Measurements from ENCODE around the gene CLIP1. TPM values are rescaled to one million over a fixed set of nuclear protein-coding genes. Genes with fewer than 3 reads are reported as not detected.

Gene CLIP1
- polyA plus RNA-seq, 1 donor (not counting 4 experiments of a cell fraction or from before 2014, with no cell fraction given): 54.0 TPM

GRCh38 chr12:122427403-122427802 lies 4.9 kb upstream of the CLIP1 start:
- DNase-seq (ENCODE audit: low read depth, low spot score) (no peak), FAIRE-seq (no peak)
- Histone ChIP-seq H3K79me2 (ENCODE audit: control insufficient read depth, insufficient read depth, low read length) (no peaks in the 10 kb centered on the region), H3K4me1 (ENCODE audit: control insufficient read depth, extremely low read depth, insufficient read depth, low read length) (peaks cover 10% of the 10 kb centered on the region), H3K9me3 (ENCODE audit: control insufficient read depth, low read depth, low read length) (no peaks in the 10 kb centered on the region), H3K36me3 (ENCODE audit: control insufficient read depth in 2 of 2, extremely low read depth in 1 of 2, insufficient read depth in 2 of 2, low read length in 2 of 2) (no peaks in the 10 kb centered on the region), H2AFZ (ENCODE audit: control insufficient read depth, low read length) (no peak overlapping the region), H3K4me2 (ENCODE audit: control insufficient read depth, extremely low read depth, insufficient read depth, low read depth, low read length) (no peak overlapping the region), H3K27ac (ENCODE audit: control insufficient read depth, insufficient read depth, low read length) (no peak overlapping the region), H3K9me1 (ENCODE audit: control insufficient read depth, extremely low read depth, insufficient read depth, low read length) (no peaks in the 10 kb centered on the region), H3K9ac (ENCODE audit: control insufficient read depth, extremely low read depth, insufficient read depth, low read length) (no peak overlapping the region), H3K27me3 (ENCODE audit: control insufficient read depth, extremely low read depth, insufficient read depth, low read length) (no peaks in the 10 kb centered on the region), H3K4me3 (ENCODE audit: control insufficient read depth in 2 of 3, extremely low read depth in 1 of 3, insufficient read depth in 2 of 3, low read depth in 1 of 3, low read length in 3 of 3) (no peak overlapping the region), H4K20me1 (ENCODE audit: control insufficient read depth, extremely low read depth, insufficient read depth, low read length) (no peaks in the 10 kb centered on the region)
- TF ChIP-seq CTCF (optimal IDR thresholded peaks at IDR 0.05 in 1 of 3, IDR thresholded peaks at IDR 0.05 in 1 of 3, conservative IDR thresholded peaks at IDR 0.05 in 1 of 3; ENCODE audit: extremely low read depth in 1 of 3, insufficient read depth in 2 of 3, low read length in 3 of 3) (no peak), EZH2 (IDR thresholded peaks at IDR 0.05; ENCODE audit: low read length) (no peak)
- dilution Hi-C loops (cut with MboI; ENCODE audit: extremely low pct_ligation_motif_present, low sequenced_read_pairs): no loop called here

- Histone ChIP-seq H3K9me1 (ENCODE audit: control insufficient read depth, extremely low read depth, insufficient read depth, low read length) (peaks cover 2% of the 10 kb centered on the region), H3K9me3 (ENCODE audit: control insufficient read depth, low read depth, low read length) (no peaks in the 10 kb centered on the region), H3K79me2 (ENCODE audit: control insufficient read depth, insufficient read depth, low read length) (peaks cover 33% of the 10 kb centered on the region), H3K27ac (ENCODE audit: control insufficient read depth, insufficient read depth, low read length) (peak overlapping the region; percentile 70), H3K27me3 (ENCODE audit: control insufficient read depth, extremely low read depth, insufficient read depth, low read length) (no peaks in the 10 kb centered on the region), H2AFZ (ENCODE audit: control insufficient read depth, low read length) (peak overlapping the region; percentile 59), H3K4me3 (ENCODE audit: control insufficient read depth in 2 of 3, extremely low read depth in 1 of 3, insufficient read depth in 2 of 3, low read depth in 1 of 3, low read length in 3 of 3) (peak overlapping the region; percentile 45 to 80 (median 69)), H3K9ac (ENCODE audit: control insufficient read depth, extremely low read depth, insufficient read depth, low read length) (peak overlapping the region; percentile 95), H3K4me1 (ENCODE audit: control insufficient read depth, extremely low read depth, insufficient read depth, low read length) (peaks cover 19% of the 10 kb centered on the region), H4K20me1 (ENCODE audit: control insufficient read depth, extremely low read depth, insufficient read depth, low read length) (no peaks in the 10 kb centered on the region), H3K36me3 (ENCODE audit: control insufficient read depth in 2 of 2, extremely low read depth in 1 of 2, insufficient read depth in 2 of 2, low read length in 2 of 2) (no peaks in the 10 kb centered on the region), H3K4me2 (ENCODE audit: control insufficient read depth, extremely low read depth, insufficient read depth, low read depth, low read length) (peak overlapping the region; percentile 99)
- TF ChIP-seq CTCF (optimal IDR thresholded peaks at IDR 0.05 in 1 of 3, IDR thresholded peaks at IDR 0.05 in 1 of 3, conservative IDR thresholded peaks at IDR 0.05 in 1 of 3; ENCODE audit: extremely low read depth in 1 of 3, insufficient read depth in 2 of 3, low read length in 3 of 3) (no peak), EZH2 (IDR thresholded peaks at IDR 0.05; ENCODE audit: low read length) (no peak)
- no peak for FAIRE-seq
- DNase-seq (ENCODE audit: low read depth, low spot score): no peak
- dilution Hi-C loops (cut with MboI; ENCODE audit: extremely low pct_ligation_motif_present, low sequenced_read_pairs): no loop called here
Measured at GRCh38 chr12:122423258-122424165, 1.0 kb upstream of the CLIP1 start.
